ENCODE results near the gene ENG. TPM values are rescaled to one million over a fixed set of nuclear protein-coding genes. Genes with fewer than 3 reads are reported as not detected.

ENG gene
- polyA plus RNA-seq, 1 of the 3 experiments (the other 2 are of a cell fraction): 18.8 TPM

GRCh38 chr9:127822108-127822507, 32.4 kb downstream of the ENG start:
- no peak overlapping the region for H2AFZ ChIP-seq (ENCODE audit: low read depth)
- no peak for DNase-seq
- ChIA-PET CTCF (interaction anchor here (0.9 kb wide), 1 partner anchor 99 kb away, joined by 4 read pairs; no protein-coding TSS in a partner anchor), POLR2A (no interaction called here)
- no peaks in the 10 kb centered on the region for H3K27me3 ChIP-seq (ENCODE audit: insufficient read depth)
- no peak overlapping the region for H3K4me3 ChIP-seq (ENCODE audit: low read depth in 2 of 2, low read length in 1 of 2)
- H3K9me3 ChIP-seq: no peaks in the 10 kb centered on the region
- peaks cover 0 to 20% of the 10 kb centered on the region in 2 experiments; a peak in 1 of 4 replicates for H3K4me1 ChIP-seq (ENCODE audit: control insufficient read depth in 1 of 2, insufficient read depth in 2 of 2, low read depth in 1 of 2, low read length in 1 of 2)
- WGBS (ENCODE audit: low lambda C conversion rate): 99% methylated on average over 4 of the region's 4 CpGs
- H3K9me2 ChIP-seq: no peaks in the 10 kb centered on the region
- no peak overlapping the region for H3K4me2 ChIP-seq
- peaks cover 4 to 13% of the 10 kb centered on the region in 2 experiments for H3K36me3 ChIP-seq (replicated peaks in 1 of 2; ENCODE audit: control insufficient read depth in 1 of 2, insufficient read depth in 2 of 2, low read length in 1 of 2)
- H3F3A ChIP-seq (replicated peaks; ENCODE audit: insufficient read depth): peaks cover 16% of the 10 kb centered on the region
- H4K20me1 ChIP-seq (ENCODE audit: insufficient read depth): no peaks in the 10 kb centered on the region
- no peak overlapping the region for H3K27ac ChIP-seq (ENCODE audit: low read depth in 2 of 2, low read length in 1 of 2)
- no peak for TF ChIP-seq POLR2AphosphoS5 (IDR thresholded peaks at IDR 0.05; ENCODE audit: low read depth, low read length)
- TF ChIP-seq TAF1 (IDR thresholded peaks at IDR 0.05; ENCODE audit: borderline replicate concordance, low read depth, low read length): no peak
- TF ChIP-seq PBX3 (IDR thresholded peaks at IDR 0.05): no peak
- no peak for TF ChIP-seq RXRA (IDR thresholded peaks at IDR 0.05; ENCODE audit: borderline replicate concordance, low read depth)
- TF ChIP-seq CTCF (IDR thresholded peaks at IDR 0.05): no peak
- no peak for TF ChIP-seq EP300 (IDR thresholded peaks at IDR 0.05; ENCODE audit: borderline replicate concordance in 1 of 2, low read depth in 1 of 2, low read length in 1 of 2)
- no peak for TF ChIP-seq MAX (IDR thresholded peaks at IDR 0.05; ENCODE audit: low read depth)
- no peak for TF ChIP-seq IRF3 (IDR thresholded peaks at IDR 0.05; ENCODE audit: low read depth, low read length)
- TF ChIP-seq JUND (IDR thresholded peaks at IDR 0.05): no peak
- TF ChIP-seq NFIC (IDR thresholded peaks at IDR 0.05; ENCODE audit: borderline replicate concordance): no peak
- TF ChIP-seq FOSL2 (IDR thresholded peaks at IDR 0.05; ENCODE audit: borderline replicate concordance, low read depth): no peak
- H3K9ac ChIP-seq: no peak overlapping the region
- no peaks in the 10 kb centered on the region for H3K79me2 ChIP-seq (ENCODE audit: insufficient read depth)

GRCh38 chr9:127818574-127818973, 35.9 kb downstream of the ENG start:
- WGBS (ENCODE audit: low lambda C conversion rate): 95% methylated on average over 9 of the region's 11 CpGs
- H3K36me3 ChIP-seq (replicated peaks in 1 of 2; ENCODE audit: control insufficient read depth in 1 of 2, insufficient read depth in 2 of 2, low read length in 1 of 2): peaks cover 4 to 12% of the 10 kb centered on the region in 2 experiments
- TF ChIP-seq JUND (IDR thresholded peaks at IDR 0.05): no peak
- TF ChIP-seq EZH2phosphoT487 (IDR thresholded peaks at IDR 0.05; ENCODE audit: borderline replicate concordance, low read depth): no peak
- TF ChIP-seq ZBTB33 (IDR thresholded peaks at IDR 0.05; ENCODE audit: borderline replicate concordance, low read depth): no peak
- no peak for TF ChIP-seq IRF3 (IDR thresholded peaks at IDR 0.05; ENCODE audit: low read depth, low read length)
- TF ChIP-seq MXI1 (IDR thresholded peaks at IDR 0.05; ENCODE audit: low read depth, low read length): no peak
- no peak for TF ChIP-seq RCOR1 (IDR thresholded peaks at IDR 0.05; ENCODE audit: low read length)
- TF ChIP-seq MEF2A (IDR thresholded peaks at IDR 0.05; ENCODE audit: borderline replicate concordance, low read depth): no peak
- TF ChIP-seq MAX (IDR thresholded peaks at IDR 0.05; ENCODE audit: low read depth): no peak
- TF ChIP-seq FOXM1 (IDR thresholded peaks at IDR 0.05; ENCODE audit: low read depth): no peak
- no peak for TF ChIP-seq TEAD4 (IDR thresholded peaks at IDR 0.05; ENCODE audit: borderline replicate concordance, insufficient read depth)
- TF ChIP-seq POLR2AphosphoS5 (IDR thresholded peaks at IDR 0.05; ENCODE audit: low read depth, low read length): no peak
- no peak for TF ChIP-seq FOXJ3 (CRISPR knock-in tag; IDR thresholded peaks at IDR 0.05)

More at GRCh38 chr9:127818574-127818973, 35.9 kb downstream of the ENG start:
- DNase-seq: no peak
- Histone ChIP-seq H2AFZ (ENCODE audit: low read depth) (no peak overlapping the region), H3K9me3 (no peaks in the 10 kb centered on the region), H3K4me2 (no peak overlapping the region), H3K4me1 (ENCODE audit: control insufficient read depth in 1 of 2, insufficient read depth in 2 of 2, low read depth in 1 of 2, low read length in 1 of 2) (peaks cover 0 to 35% of the 10 kb centered on the region in 2 experiments; a peak in 1 of 4 replicates), H3K4me3 (ENCODE audit: low read depth in 2 of 2, low read length in 1 of 2) (no peak overlapping the region), H3K79me2 (ENCODE audit: insufficient read depth) (no peaks in the 10 kb centered on the region), H4K20me1 (ENCODE audit: insufficient read depth) (no peaks in the 10 kb centered on the region), H3K27ac (ENCODE audit: low read depth in 2 of 2, low read length in 1 of 2) (peak overlapping the region in 1 of 2 experiments; percentile 87; a peak in 1 of 4 replicates), H3F3A (replicated peaks; ENCODE audit: insufficient read depth) (peaks cover 21% of the 10 kb centered on the region), H3K27me3 (ENCODE audit: insufficient read depth) (no peaks in the 10 kb centered on the region), H3K9me2 (no peaks in the 10 kb centered on the region), H3K9ac (no peak overlapping the region)
- ChIA-PET POLR2A (interaction anchor here (0.6 to 1.0 kb wide), 2 partner anchors 16 to 23 kb away, joined by 3 read pairs; no protein-coding TSS in a partner anchor), CTCF (interaction anchor here (1.3 to 3.4 kb wide), 3 partner anchors 33 to 103 kb away, joined by 3 to 17 read pairs (median 5); partner anchors contain the start of gene CDK9)

Measured in SK-N-SH (cell line).